HG02763 (cell line): ENCODE data around the gene TTN.

Experiments
- ATAC-seq: cut with Tn5 transposase; IDR thresholded peaks from one replicate; pipeline ENCODE4 v1.9.1; 2021; ENCODE audit warnings: mild to moderate bottlenecking, moderate library complexity; ENCODE audit not compliant: unreplicated experiment

The TTN gene

GRCh38 chr2:178756343-178756742 is 50.9 kb downstream of the TTN start:
- no peak for ATAC-seq

- ATAC-seq: no peak
These were observed 59.5 kb downstream of the TTN start for GRCh38 chr2:178747767-178748166.

GRCh38 chr2:178734518-178734917 is 72.7 kb downstream of the TTN start:
- no peak for ATAC-seq

GRCh38 chr2:178733975-178734374 is 73.2 kb downstream of the TTN start:
- no peak for ATAC-seq

- ATAC-seq: no peak
These were observed 74.3 kb downstream of the TTN start for GRCh38 chr2:178732913-178733312.

- ATAC-seq: no peak
These were observed 75.9 kb downstream of the TTN start for GRCh38 chr2:178731300-178731699.

GRCh38 chr2:178730049-178730448 is 77.2 kb downstream of the TTN start:
- no peak for ATAC-seq

GRCh38 chr2:178723786-178724346 is 83.4 kb downstream of the TTN start:
- ATAC-seq: no peak

GRCh38 chr2:178722296-178722695 is 84.9 kb downstream of the TTN start:
- no peak for ATAC-seq

- no peak for ATAC-seq
These were observed 88.2 kb downstream of the TTN start for GRCh38 chr2:178718988-178719387.

- ATAC-seq: no peak
These were observed 88.9 kb downstream of the TTN start for GRCh38 chr2:178718283-178718682.

- ATAC-seq: no peak
These were observed 90.8 kb downstream of the TTN start for GRCh38 chr2:178716394-178716793.

GRCh38 chr2:178715366-178715765 is 91.9 kb downstream of the TTN start:
- no peak for ATAC-seq

- ATAC-seq: no peak
These were observed 99.7 kb downstream of the TTN start for GRCh38 chr2:178707476-178707875.

- ATAC-seq: no peak
These were observed 102.3 kb downstream of the TTN start for GRCh38 chr2:178704876-178705275.

- ATAC-seq: no peak
These were observed 104.9 kb downstream of the TTN start for GRCh38 chr2:178702361-178702760.

GRCh38 chr2:178700922-178701342 is 106.3 kb downstream of the TTN start:
- no peak for ATAC-seq

- no peak for ATAC-seq
These were observed 107.1 kb downstream of the TTN start for GRCh38 chr2:178700136-178700535.

- no peak for ATAC-seq
These were observed 114.4 kb downstream of the TTN start for GRCh38 chr2:178692845-178693244.

GRCh38 chr2:178689808-178690207 is 117.4 kb downstream of the TTN start:
- no peak for ATAC-seq

GRCh38 chr2:178683877-178684276 is 123.3 kb downstream of the TTN start:
- ATAC-seq: no peak

GRCh38 chr2:178681081-178681480 is 126.1 kb downstream of the TTN start:
- ATAC-seq: no peak

GRCh38 chr2:178679891-178680290 is 127.3 kb downstream of the TTN start:
- ATAC-seq: no peak
